DMS153 (cell line): ENCODE data around the gene MTMR2.
"Not testable (repeated sequence)": the region's sequence is repeated elsewhere in the genome, so short reads cannot be mapped to it uniquely, and the experiment has no call there.

Experiments used
- DNase-seq: peaks from one replicate; lab custom pipeline; 2025; lab: John Stamatoyannopoulos, UW

The MTMR2 gene

GRCh38 chr11:95811052-95811451 is 112.9 kb downstream of the MTMR2 start:
- not testable (repeated sequence) for DNase-seq

GRCh38 chr11:95806464-95806863 is 117.4 kb downstream of the MTMR2 start:
- DNase-seq = not testable (repeated sequence)

- no peak for DNase-seq
These were observed 118.0 kb downstream of the MTMR2 start for GRCh38 chr11:95805869-95806268.

DNA sequence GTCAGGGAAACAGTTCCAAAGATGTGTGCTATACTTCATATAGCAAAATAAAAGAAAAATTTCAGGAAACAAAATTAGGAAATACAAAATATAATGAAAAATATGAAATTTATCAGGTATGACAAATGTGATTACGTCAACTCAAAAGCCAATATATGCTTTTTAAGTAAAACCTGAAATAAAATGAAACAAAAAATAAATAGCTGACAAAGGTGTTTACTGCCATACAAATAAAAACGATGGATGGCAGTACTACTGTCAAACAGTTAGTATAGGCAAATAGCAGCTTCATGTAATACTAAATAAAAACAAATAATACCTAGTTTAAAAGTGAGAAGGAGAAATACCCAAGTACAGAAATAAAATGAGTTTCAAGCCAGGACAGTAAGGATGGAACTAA is 119.9 kb downstream of the MTMR2 start:
- no peak for DNase-seq

DNA sequence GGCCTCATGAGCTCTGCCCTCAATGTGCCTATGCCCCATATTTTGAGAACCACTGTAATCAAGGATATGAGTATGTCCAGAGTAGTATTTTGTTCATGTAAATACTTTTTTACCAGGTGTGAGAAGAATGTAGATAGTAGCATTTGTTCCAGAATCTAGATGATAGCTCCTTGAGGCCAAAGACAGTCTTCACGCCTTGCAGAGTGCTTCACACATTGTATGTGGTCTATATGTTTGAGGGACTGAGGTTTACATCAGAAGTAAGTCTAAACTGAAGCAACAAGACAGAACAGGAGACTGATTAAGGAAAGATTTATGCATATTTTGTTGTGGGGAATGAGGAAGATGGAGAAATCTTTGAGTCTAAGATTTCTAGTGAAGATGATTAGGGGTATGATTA is 121.1 kb downstream of the MTMR2 start:
- no peak for DNase-seq

DNA sequence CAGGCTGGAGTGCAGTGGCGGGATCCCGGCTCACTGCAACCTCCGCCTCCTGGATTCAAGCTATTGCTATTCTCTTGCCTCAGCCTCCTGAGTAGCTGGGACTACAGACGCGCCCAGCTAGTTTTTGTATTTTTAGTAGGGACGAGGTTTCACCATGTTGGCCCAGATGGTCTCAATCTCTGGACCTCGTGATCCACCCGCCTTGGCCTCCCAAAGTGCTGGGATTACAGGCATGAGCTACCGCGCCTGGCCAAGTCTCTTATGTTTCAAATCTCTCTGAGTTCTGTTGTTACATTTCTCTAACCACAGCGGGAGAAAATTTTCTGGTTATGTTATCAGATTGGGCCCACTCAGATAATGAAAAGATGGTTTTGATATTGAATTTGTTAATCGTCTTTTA is 123.5 kb downstream of the MTMR2 start:
- DNase-seq = no peak

DNA sequence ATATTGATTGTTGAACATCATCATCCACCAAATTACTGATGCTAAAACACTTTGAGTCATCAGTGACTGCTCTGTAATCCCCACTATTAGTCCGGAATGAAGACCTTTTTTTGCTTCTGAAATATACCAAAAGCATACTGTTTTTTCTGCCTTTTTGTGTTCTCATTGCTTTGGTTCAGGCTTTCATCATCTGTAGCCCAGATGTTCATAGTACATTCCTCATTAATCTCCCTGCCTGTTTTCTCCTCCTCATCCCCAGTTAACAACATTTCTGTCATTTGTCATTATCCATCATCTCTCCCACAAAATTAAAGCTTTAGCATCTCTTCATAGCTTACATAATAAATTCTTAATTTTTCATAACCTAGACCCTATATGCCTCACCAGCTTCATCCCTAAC is 124.4 kb downstream of the MTMR2 start:
- no peak for DNase-seq

GRCh38 chr11:95796501-95796900 is 127.4 kb downstream of the MTMR2 start:
- no peak for DNase-seq

- no peak for DNase-seq
These were observed 128.1 kb downstream of the MTMR2 start for GRCh38 chr11:95795627-95796295.

- no peak for DNase-seq
These were observed 129.8 kb downstream of the MTMR2 start for GRCh38 chr11:95794086-95794485.

GRCh38 chr11:95793116-95793515 is 130.8 kb downstream of the MTMR2 start:
- no peak for DNase-seq

DNA sequence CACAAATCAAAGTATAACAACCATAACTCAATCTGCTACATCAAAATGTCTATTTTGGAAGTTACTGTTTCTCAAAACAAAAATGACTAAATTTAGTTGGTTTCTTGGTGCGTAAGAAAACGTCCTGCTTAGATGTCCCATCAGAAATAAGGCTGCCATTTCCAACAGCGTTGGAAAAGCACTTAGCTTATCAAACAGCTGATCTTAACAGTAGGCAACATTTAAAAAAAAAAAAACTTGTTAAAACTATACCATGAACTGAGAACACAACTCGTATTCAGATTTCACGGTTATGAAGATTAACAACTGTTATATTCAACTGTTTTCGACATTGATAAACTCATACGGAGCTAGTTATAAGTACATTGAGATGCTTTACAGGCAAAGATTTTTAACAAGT is 131.2 kb downstream of the MTMR2 start:
- no peak for DNase-seq

- DNase-seq = no peak
These were observed 131.7 kb downstream of the MTMR2 start for GRCh38 chr11:95792200-95792599.

GRCh38 chr11:95791709-95792033 is 132.2 kb downstream of the MTMR2 start:
- no peak for DNase-seq

- DNase-seq = peak; percentile 24
These were observed 132.8 kb downstream of the MTMR2 start for GRCh38 chr11:95790933-95791708.

DNA sequence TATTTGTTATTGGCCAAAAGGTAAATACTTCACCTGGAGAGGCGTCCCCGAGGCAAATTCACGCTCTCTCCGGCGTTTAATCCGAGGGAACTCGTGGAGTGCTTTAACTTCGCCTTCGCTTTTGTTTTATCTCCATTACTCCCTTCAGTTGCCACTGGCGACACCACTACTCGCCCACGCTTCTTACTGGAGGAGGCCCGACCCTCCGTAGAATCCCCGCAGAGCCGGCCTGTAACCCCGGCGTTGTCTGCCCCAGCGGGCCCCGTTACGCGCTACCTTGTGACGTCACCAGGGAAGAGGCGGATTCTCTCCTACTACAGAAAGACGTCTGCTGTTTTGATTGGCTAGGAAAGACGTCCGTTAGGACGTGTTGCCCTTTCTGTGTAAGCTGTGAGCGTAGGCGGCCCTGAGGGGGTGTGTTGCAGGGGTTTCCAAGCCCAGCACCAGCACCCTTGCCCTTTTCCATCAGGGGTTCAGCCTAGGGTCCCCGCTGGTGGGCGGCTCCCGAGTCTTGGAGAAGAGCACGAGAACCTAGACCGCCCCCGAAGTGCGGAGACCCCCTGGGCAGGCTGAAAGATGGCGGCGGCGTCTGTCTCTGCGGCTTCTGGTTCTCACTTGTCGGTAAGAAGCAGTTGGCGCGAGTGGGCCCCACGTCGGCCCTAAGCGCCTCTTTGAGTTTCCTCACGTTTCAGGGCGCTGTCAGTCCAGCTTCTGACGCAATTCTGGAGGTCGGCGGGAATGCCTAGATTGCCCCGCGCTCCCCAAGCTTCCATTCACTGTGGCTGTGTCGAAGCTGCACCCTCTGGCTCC is 133.6 kb downstream of the MTMR2 start, which contains the start of gene CEP57:
Gene CEP57 (plus strand): TSS at position 376 of the 810 bp plus-strand sequence. CDS start 201 bp downstream, at position 577.
- peak; percentile 96 for DNase-seq

- peak; percentile 99 for DNase-seq
These were observed 134.3 kb downstream of the MTMR2 start, which contains the start of gene FAM76B for GRCh38 chr11:95789506-95790122. Gene FAM76B, minus strand, starts transcription at chr11:95789782. Its CDS starts 304 bp downstream, at chr11:95789478.

DNA sequence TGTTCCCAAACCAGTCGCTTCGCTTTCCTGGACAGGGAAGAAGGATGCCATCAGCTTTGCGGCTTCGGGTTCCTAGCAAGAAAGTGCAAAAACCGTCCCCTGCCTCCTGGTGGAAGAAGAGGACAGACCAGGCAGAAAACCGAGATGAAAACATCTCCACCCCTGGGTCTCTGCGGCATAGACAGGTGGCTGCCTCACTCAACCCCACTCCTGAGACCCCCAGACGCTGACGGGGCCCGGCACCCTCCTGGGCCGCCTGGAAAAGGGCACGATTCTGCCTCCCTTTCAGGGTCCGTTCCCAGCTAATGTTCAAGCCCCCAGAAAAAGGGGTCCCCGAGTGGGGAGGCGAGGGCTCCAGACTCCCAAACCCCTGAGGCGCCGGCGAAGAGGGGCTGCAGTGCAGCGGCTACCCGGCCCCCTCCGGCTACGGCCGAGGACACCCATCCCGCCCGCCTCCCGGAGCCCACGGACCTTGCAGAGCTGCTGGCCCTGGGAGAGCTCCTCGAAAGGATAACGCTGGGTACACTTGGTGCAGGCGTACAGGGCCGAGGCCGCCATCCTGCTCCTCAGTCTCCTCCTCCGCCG is 134.9 kb downstream of the MTMR2 start:
- DNase-seq = peak; percentile 26
